ENCODE measurements around the gene OSBPL10. TPM values are rescaled to one million over a fixed set of nuclear protein-coding genes. Genes with fewer than 3 reads are reported as not detected.
"Not testable (repeated sequence)": the region's sequence is repeated elsewhere in the genome, so short reads cannot be mapped to it uniquely, and the experiment has no call there.

The OSBPL10 gene
- total RNA-seq, 1 donor from 2014 or later = 17.3 TPM

GRCh38 chr3:31992995-31993394, 11.9 kb upstream of the OSBPL10 start:
- DNase-seq (ENCODE audit: low read depth, low spot score) = not testable (repeated sequence)

DNA sequence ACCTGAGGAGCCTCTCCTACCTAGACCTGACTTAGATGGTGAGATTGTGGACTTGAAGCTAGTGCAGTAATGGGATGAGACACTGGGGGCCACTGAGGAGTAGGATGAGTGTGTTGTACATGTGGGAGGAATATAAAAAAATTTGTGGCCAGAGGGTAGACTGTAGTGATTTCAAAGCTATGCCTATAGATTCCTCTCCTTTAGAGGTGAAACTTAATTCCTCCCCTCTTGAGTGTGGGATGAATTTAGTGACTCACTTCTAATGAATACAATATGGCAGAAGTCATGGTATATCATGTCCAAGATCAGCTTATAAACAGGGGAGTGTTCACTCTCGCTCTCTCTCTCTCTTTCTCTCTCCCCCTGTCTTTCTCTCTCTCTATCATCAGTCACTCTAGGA, 7.2 kb upstream of the OSBPL10 start:
- DNase-seq (ENCODE audit: low read depth, low spot score) = no peak

DNA sequence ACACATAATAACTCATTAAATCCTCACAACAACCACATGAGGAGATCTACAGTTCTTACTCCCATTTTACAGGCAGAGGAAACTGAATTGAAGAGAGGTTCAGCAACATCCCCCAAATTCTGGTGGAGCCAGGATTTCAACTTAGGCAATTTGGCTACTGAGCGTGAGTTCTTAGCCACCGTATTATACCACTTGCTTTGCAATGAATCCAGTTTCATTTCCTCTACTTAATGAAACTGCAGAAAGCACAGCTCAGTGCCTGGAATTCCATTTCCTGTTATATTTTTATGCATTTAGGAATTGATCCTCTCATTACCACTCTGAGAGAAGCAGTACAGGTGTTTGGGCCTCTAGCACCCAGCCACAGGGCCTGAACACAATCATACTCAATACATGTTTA, 4.8 kb upstream of the OSBPL10 start:
- DNase-seq (ENCODE audit: low read depth, low spot score) = no peak

DNA sequence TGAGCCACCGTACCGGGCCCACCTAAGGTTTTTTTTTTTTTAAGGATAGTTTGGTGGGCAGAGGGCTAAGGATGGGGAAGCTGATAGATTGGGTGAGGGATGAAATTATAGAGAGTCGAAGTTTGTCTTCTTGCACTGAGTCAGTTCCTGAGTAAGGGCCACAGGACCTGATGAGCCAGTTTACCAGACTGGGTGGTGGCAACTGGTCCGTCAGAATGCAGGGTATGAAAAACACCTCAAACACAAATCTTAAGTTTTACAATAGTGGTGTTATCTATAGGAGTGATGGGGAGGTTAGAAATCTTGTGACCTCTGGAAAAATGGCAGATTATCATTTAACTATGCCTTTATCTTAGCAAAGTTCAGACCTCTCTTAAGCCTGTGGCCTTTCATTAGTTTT, 3.3 kb upstream of the OSBPL10 start:
- DNase-seq (ENCODE audit: low read depth, low spot score) = no peak

- DNase-seq (ENCODE audit: low read depth, low spot score) = no peak
Observed at GRCh38 chr3:31980530-31981205, 394 bp downstream of the OSBPL10 start.

GRCh38 chr3:31979001-31979697, 1.9 kb downstream of the OSBPL10 start:
- DNase-seq (ENCODE audit: low read depth, low spot score) = no peak

GRCh38 chr3:31978553-31978952, 2.5 kb downstream of the OSBPL10 start:
- DNase-seq (ENCODE audit: low read depth, low spot score) = no peak

DNA sequence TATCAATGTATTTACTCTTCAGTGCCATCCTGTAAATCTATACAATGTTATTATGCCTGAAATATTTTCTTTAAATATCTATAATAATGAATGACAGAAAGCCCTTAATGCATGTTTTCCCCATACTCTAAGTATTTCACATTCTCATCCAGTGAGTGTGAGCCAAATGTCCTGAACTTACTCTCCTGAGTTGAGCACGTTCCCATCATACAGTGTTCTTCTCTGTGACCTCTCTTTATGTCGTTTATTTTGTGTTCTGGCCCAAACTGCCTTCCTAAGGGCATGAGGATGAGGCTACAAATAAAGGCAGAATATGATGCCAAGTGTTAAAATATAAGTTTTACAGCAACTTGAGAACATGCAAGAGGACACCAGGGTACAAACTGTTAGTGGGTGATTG, 3.3 kb downstream of the OSBPL10 start:
- no peak for DNase-seq (ENCODE audit: low read depth, low spot score)

GRCh38 chr3:31976302-31976701, 4.8 kb downstream of the OSBPL10 start:
- DNase-seq (ENCODE audit: low read depth, low spot score) = no peak

DNA sequence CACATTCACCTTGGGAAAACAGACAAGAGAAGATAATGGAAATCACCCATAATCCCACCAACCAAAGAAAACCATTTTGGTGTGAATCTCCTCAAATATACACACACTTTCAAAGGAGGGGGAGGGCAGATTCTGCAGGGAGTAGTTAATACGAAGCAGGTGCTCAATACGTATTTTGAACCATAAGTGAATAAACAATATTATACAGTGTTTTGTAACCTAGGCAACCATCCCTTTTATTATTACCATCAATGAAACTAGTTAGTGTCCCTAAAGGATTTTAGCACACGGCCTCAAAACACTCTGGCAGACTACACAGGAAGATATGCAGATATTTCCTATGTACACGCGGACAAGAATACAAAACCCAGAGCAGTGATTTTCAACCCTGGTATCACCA, 6.1 kb downstream of the OSBPL10 start:
- DNase-seq (ENCODE audit: low read depth, low spot score) = no peak

- no peak for DNase-seq (ENCODE audit: low read depth, low spot score)
Observed at GRCh38 chr3:31974471-31974870, 6.6 kb downstream of the OSBPL10 start.

GRCh38 chr3:31973837-31974236, 7.2 kb downstream of the OSBPL10 start:
- no peak for DNase-seq (ENCODE audit: low read depth, low spot score)

DNA sequence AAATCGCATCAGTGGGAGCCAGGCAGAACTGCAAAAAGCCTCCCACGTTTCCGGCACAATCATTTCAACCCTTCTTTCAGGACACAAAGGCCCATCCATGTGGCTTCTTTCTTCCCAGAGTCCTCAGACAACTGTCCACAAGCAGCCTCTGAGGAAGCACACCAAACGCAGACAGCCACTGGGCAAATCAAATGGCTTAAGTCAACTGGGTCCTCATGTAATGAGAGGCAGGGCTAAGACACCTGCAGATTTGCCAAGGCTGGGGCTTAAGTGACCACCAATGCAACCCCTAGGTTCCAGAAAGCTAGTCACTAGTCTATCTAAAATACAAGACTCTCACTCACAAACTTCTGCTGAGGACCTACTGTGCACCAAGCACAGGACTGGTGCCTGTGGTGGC, 8.0 kb downstream of the OSBPL10 start:
- no peak for DNase-seq (ENCODE audit: low read depth, low spot score)

DNA sequence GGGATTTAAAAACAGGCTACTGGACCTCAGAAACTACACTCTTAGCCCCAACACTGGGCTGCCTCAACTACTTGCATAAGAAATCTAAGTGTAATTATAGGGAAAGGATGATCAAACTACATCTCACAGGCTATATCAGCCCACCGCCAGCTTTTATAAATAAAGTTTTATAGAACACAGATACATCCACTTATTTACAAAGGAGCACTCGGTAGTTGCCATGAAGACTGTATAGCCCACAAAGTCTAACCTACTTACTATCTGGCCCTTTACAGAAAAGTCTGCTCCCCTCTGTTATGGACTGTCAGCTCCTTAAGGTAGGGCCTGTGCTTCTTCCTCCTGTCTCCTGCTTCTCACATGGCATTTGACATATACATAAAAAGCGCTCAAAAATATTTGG, 9.5 kb downstream of the OSBPL10 start:
- DNase-seq (ENCODE audit: low read depth, low spot score) = no peak

GRCh38 chr3:31968927-31969418, 12.1 kb downstream of the OSBPL10 start:
- DNase-seq (ENCODE audit: low read depth, low spot score) = no peak

GRCh38 chr3:31968369-31968926, 12.6 kb downstream of the OSBPL10 start:
- peak; percentile 43 for DNase-seq (ENCODE audit: low read depth, low spot score)

- no peak for DNase-seq (ENCODE audit: low read depth, low spot score)
Observed at GRCh38 chr3:31967592-31967991, 13.5 kb downstream of the OSBPL10 start.

- DNase-seq (ENCODE audit: low read depth, low spot score) = no peak
Observed at GRCh38 chr3:31966978-31967591, 14.0 kb downstream of the OSBPL10 start.

DNA sequence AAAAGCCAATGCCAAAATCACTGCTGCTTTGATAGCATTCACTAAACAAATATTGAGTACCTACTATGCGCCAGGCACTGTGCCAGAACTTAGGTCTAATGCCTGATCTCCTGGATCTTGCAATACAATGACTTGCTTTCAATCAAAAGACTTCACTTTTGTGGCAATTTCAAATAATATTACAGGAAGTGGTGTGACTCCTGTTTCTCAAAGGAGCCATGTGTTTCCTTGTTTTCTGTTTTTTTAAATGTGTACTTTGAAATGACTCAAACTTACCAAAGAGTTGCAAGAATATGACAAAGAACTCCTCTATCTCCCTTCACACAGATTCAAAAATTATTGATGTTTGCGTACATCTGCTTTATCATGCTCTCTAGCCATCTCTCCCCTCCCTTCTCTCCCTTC, 18.3 kb downstream of the OSBPL10 start:
- peak; percentile 60 for DNase-seq (ENCODE audit: low read depth, low spot score)

DNA sequence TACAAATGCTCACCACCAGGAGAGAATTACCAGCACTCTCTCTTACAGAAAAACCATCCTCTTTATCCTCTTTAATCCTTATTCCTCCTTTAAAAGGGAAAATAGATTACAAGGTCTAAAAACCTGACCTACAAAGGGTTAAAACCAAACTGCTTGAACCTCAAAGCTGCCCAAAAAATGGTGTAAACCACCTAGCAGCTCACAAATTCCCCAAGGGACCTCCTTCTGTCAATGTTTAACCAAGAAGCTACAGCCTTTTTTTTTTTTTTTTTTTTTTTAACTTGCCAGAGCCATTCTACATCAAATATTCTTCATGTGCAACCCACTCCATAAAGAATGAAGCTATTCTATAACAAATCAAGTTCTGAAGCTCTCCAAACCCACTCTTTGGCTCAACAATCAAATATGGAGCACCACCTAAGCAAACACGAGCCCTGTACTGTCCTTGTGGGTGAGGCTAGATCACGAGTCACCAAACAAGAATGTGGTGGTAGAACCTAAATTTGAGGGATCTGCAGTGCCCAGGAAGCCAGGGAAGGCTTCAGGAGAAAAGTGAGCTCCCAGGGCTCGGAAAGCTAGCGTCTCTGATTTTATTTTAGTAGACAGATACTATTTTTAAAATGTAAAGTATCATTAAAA, 20.1 kb downstream of the OSBPL10 start:
- no peak for DNase-seq (ENCODE audit: low read depth, low spot score)

- no peak for DNase-seq (ENCODE audit: low read depth, low spot score)
Observed at GRCh38 chr3:31959951-31960792, 20.9 kb downstream of the OSBPL10 start.
